ENCODE results near the gene SERPINF2.

- TF ChIP-seq, protein P1, sequence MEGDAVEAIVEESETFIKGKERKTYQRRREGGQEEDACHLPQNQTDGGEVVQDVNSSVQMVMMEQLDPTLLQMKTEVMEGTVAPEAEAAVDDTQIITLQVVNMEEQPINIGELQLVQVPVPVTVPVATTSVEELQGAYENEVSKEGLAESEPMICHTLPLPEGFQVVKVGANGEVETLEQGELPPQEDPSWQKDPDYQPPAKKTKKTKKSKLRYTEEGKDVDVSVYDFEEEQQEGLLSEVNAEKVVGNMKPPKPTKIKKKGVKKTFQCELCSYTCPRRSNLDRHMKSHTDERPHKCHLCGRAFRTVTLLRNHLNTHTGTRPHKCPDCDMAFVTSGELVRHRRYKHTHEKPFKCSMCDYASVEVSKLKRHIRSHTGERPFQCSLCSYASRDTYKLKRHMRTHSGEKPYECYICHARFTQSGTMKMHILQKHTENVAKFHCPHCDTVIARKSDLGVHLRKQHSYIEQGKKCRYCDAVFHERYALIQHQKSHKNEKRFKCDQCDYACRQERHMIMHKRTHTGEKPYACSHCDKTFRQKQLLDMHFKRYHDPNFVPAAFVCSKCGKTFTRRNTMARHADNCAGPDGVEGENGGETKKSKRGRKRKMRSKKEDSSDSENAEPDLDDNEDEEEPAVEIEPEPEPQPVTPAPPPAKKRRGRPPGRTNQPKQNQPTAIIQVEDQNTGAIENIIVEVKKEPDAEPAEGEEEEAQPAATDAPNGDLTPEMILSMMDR (IDR thresholded peaks at IDR 0.05), result no peak
- TF ChIP-seq POLR2A (IDR thresholded peaks at IDR 0.05), result no peak
Measured at GRCh38 chr17:1753767-1754429, 11.2 kb downstream of the SERPINF2 start.
